HG02588 (cell line): ENCODE data around the gene MMP26.

ENCODE experiments used
- ATAC-seq: cut with Tn5 transposase; IDR thresholded peaks from one replicate; pipeline ENCODE4 v1.9.1; 2021; ENCODE audit warnings: mild to moderate bottlenecking, moderate library complexity; ENCODE audit not compliant: unreplicated experiment

Gene MMP26

GRCh38 chr11:4704054-4704789 is at the start of gene MMP26:
TSS of gene MMP26 (plus strand) at chr11:4704784.
- ATAC-seq, result peak; percentile 60

DNA sequence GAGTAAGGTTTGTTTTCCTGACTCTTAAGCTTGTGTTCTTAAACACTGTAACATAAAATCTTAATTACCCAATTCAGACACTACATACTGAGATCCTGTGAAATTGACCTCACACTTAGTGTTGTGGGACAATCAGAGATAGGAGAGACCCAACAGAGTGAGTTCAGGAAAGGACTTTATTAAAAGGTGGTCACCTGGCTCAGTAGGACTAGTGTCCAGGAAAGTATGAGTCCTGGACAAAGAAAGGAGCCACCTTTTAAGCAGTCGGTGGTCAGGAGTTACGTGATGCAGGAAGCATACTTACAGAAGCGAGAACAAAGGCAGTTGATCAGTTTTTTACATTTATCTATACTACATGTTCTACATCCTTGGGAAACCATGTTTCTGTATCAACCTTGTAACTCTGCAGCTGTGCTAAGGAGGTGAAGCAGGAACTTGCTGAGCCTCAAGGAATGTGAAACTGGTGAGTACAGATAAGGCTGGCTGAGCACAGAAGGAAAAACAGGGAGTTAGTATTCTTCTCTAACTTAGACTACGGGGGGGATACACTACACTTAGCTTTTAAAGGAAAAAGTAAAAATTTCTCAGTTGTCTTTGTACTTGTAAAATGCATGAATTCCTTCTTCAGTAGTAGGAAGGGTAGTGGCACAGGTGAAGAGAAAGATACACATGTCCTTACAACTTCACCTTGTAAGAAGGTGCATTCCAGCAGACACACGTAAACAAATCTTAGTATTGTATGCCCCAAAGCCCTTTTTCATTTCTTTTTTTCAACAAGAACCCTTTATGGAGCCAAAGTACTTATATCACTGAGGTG is 45.7 kb upstream of the MMP26 start:
- ATAC-seq, result no peak

DNA sequence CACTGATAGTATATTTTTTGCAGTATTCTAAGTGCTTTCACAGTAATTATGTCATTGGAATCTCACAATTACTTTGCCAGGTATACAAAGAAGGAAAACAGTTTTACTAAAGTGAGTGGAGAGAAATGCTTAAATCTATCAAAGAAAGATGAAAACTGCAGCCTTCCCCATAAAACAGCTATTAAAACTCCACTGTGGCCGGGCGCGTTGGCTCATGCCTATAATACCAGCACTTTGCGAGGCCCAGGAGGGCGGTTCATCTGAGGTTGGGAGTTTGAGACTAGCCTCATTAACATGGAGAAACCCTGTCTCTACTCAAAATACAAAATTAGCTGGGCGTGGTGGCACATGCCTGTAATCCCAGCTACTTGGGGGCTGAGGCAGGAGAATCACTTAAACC is 41.7 kb upstream of the MMP26 start:
- ATAC-seq, result no peak

GRCh38 chr11:4664183-4664582 is 40.4 kb upstream of the MMP26 start:
- ATAC-seq, result no peak

DNA sequence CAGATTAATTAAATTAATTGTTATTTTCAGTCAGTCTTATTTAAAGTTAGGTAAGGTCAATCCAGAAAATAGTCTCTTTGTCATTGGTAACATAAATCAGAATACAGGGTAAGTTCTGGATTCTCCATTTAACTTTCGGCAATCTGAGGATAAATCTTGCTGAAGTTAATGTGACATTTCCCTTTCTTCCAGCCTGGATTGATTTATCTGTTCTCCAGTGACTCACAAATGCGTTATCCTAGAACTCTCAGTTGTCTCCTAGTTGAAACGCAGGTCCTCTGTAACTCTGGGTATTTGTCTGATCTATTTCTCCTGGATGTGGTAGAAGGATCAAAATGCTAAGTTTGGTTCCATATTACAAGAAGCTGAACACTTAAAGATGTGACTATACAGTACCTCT is 39.8 kb upstream of the MMP26 start:
- no peak for ATAC-seq

GRCh38 chr11:4665424-4665823 is 39.2 kb upstream of the MMP26 start:
- no peak for ATAC-seq

DNA sequence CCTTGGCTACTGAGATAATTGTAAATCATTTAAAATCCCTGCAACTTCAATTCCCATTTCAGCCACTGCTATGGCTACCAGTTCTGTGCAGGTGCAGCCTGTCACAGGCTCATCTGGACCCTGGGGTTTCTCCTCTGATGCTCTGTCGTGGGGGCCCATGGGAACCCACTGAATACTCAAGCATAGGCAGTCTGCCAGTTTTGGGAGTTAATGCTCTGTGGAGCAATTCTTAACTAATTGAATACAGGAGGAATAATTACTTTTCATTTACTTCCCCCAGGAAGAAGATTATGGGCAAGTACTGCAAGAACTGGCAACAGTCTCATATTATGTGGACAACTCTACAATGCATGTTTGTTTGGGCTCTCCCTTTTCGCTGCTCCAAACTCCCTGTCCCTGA is 32.8 kb upstream of the MMP26 start:
- ATAC-seq, result no peak

- no peak for ATAC-seq
These were observed 32.1 kb upstream of the MMP26 start for GRCh38 chr11:4672470-4672869.

GRCh38 chr11:4673781-4674180 is 30.8 kb upstream of the MMP26 start:
- no peak for ATAC-seq

GRCh38 chr11:4677948-4678347 is 26.6 kb upstream of the MMP26 start:
- no peak for ATAC-seq

DNA sequence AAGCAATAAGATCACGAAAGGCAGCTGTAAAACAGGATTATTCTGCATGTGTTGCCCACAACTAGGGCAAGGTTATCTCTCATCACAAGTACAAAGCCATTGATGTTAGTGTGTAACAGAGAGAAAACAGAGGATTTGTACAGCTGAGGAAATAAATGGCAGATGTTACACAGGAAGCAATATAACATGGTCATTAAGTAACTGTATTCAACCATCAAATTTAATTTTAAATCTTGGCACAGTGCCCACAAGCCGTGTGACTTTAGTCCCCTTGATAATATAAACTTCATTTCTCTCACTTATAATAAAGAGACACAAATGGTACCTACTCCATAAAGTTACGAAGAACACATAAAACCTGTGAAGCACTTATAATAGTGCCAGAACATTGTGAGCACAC is 24.2 kb upstream of the MMP26 start:
- ATAC-seq, result no peak

DNA sequence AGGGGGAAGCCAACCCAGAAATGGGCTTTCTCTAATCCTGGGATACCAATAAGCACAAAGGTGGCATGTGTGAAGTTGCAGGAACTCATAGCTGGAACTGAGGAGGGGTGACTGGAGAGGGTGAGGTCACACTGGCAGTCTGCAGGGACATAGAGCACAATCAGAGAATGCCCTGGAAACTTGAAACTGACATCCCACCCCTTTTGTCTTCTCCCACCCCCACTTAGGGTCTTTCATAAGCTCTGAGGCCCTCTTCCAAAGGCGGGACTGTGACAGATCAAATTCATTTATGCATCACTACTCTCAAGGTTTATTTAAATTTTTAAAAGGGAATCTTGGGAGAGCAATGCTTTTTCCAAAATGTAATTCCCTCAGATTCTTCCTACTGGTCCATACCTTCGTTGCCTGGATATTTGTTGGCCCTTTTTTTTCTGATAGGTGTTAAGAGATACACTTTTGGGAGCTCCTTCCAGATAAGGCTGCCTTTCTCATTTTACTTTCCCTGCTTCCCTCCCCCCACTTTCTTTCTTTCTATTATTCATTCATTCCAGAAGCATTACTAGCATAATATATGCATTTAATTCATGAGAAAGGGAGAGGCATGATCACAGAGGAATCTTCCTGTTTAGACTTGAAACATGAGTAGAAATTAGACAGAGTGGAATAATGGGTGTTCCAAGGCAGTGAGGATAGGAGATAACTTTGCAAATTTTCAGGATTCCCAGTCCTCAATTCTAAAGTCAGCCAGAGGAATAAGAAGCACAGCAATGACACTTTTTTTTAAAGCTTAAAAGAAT is 21.8 kb upstream of the MMP26 start:
- no peak for ATAC-seq

DNA sequence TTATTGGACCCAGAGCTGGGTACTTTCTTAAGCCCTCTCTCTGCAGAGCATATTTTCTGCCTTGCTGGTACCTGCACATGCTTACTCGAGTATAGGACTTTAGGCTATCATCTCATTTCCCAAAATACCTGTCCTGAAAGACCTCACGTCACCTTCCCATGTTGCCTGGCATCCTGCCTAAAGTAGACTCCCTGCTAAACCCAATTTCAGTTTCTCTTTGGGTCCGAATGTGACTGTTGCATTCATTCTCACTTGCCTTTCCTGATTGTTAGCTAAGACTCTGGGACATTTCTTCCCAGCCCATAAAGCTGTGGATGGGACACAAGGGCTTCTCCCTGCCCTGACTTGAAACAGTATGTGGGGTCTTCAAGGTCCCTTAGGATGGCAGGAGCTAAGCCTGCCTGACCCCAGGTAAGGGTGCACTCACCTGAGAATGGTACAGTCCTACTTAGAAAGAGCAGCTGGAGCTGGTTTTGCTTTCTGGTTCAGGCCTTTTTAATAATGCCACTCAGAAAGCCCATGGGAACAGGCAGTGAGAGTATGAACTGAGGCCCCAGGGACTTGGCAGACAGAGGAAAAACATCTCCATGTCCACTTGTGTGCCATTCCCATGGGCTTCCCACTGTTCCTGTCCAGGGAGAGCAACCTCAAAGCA is 19.8 kb upstream of the MMP26 start:
- no peak for ATAC-seq

- no peak for ATAC-seq
These were observed 9.1 kb upstream of the MMP26 start for GRCh38 chr11:4695442-4695841.

DNA sequence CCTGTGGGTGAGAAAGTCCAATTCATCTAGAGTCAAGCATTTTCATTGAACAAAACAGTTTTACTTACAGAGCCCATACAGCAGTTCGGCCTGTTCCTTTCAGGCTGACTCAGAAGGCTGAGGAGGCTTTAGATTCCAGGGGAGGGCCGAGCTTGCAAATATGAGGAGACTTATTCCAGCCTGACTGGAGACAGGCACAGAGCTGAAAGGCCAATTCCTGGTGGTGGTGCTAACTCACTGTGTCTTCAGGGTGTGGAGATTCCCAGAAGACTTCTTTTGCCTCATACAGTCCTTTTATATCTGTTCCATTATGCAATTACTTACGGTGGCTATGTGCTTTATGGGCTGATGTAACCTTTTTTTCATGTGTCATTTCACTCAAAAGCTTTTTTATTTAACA is 7.0 kb upstream of the MMP26 start, which contains the start of gene OR51E2:
OR51E2 (minus strand) TSS at position 269 of the 400 bp plus-strand sequence. CDS start 15,142 bp downstream, outside the sequence.
- ATAC-seq, result no peak

DNA sequence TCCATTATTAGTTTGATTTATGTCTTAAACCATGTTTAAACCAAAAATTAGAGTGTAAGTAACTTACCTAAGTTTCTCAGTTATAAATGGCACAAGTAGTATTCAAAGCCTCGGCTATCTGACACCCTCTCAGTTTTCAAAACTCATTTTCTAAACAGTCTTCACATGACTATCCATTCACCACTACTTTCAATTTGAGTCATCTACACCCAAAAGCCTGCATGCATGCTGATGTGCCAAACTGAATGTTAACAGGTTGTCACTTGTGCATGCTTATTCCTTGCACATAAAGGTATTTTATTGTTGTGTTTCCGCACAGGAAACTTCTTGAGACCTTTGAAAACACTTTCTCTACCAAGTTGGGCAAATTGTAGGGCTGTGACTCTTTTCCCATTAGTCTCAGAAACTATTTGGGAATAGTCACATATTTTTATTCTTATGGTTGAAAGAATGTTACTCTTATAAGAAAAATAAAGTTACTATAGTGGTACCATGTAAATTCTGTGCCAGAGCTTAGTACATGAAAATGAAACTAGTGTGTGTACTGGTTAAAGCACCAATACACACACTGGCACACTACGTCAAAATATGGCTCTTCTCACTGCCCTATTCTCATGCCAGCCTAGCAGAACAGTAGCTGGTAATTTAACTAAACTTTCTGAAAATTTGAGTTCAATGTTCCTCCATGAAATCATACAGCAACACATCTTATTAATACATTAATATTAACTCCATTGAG is 4.7 kb upstream of the MMP26 start:
- ATAC-seq, result peak; percentile 84

GRCh38 chr11:4700436-4700820 is 4.2 kb upstream of the MMP26 start:
- ATAC-seq, result no peak

DNA sequence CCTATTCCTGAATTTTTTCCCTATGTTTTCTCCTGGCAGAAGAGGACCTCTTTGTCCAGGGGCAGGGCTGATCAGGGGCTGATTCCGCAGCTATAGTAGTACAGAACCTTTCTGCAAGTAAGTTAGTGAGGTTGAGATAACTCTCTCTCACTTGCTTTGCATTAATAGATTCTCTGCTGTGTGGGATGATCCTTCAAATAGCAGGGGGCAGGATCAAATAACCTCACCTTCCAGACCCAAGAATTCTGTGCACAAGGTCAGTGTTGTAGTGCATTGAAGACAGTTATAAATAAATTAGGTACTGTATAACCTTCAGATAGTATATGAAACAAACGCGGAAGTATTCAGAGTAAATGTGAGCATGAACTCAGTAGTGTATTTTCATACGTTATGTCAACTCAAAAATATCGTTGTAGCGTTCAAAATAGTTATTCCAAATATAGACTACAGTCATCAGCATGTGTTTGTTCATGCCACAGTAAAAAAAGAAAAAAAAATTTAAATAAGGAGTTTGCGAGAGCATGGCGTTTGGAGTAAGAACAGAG is 278 bp downstream of the MMP26 start:
- no peak for ATAC-seq

DNA sequence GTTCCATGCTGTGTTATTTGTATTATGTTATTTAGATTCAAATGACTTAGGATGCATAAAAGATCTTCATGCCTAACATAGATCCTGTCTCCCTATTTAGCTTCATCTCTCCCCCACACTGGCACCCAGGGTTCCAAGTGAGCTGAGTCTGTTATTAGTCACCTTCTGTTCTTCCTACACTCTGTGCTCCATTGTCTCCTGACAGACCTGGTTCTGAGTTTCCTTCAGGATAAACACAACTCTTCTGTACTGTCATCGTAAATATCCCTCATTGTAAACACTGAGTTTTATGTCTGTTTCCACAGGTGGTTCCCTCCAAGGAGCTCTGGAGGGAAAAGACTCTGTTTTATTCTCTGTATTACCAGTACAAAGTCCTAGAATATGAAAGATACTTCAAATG is 8.7 kb downstream of the MMP26 start:
- no peak for ATAC-seq

GRCh38 chr11:4714300-4714699 is 9.7 kb downstream of the MMP26 start:
- ATAC-seq, result no peak
